Lung microvascular endothelial cell (primary cell): ENCODE results near the gene TFAP2D. TPM values are rescaled to one million over a fixed set of nuclear protein-coding genes. Genes with fewer than 3 reads are reported as not detected.

Experiments
- DNase-seq, 2 donors: peaks; one replicate each; pipeline versions ENCODE4 v3.0.0 to v3.0.0-alpha.2; 2010; ENCODE audit warnings: low read depth in 2 of 2
- total RNA-seq: library from RNA; depleted of rRNA; stranded (reverse); fragments of >200 nt; gene quantifications from 2 replicates; pipeline ENCODE4 v1.2.1, GENCODE V29; 2014

Gene TFAP2D
- total RNA-seq, 1 donor from 2014 or later, result not detected

- DNase-seq, result no peak
Observed at GRCh38 chr6:50818020-50818419, 104.7 kb downstream of the TFAP2D start.

DNA sequence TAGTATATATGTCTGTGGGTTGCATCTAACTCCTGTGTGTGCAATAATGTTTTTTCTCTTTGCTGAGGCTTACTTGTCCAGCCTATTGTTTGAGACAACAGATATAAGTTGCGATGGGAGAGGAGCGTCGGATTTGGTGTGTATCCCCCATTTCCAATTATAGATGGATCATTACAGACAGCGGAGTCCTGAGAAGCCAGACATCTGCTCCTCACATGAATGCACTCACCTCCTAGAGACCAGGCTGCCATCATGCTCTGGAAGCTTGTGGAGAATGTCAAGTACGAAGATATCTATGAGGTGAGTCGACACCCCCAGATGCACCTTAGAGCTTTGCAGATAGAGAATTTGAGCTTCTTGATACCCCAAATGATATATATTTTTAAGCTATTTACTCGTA lies 105.3 kb downstream of the TFAP2D start, which contains the start of gene TFAP2B:
Gene TFAP2B, plus strand, starts transcription at position 199 of the 400 bp plus-strand sequence. Its CDS starts 21 bp downstream, at position 220.
- no peak for DNase-seq

- DNase-seq, result peak; percentile 2 to 7
Observed at GRCh38 chr6:50819466-50819903, 106.2 kb downstream of the TFAP2D start.

- DNase-seq, result no peak
Observed at GRCh38 chr6:50819904-50820868, 106.9 kb downstream of the TFAP2D start.

DNA sequence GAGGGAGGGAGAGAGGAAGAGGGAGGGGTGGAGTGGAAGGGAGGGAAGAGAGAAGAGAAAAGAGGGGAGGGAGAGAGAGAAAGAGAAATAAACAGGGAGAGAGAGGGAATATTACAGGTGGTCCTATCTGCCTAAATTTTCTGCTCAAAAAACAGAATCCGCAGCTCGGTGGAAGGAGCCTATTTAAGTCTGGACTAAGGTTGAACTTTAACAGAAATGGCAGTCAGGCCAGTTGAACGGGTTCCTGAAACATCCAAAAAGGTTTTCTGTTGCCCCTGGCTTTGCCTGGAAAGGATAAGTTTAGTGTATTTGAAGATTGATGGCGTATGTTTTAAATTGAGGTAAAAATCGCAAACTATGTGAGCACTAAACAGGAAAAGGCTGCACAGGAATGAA lies 107.5 kb downstream of the TFAP2D start:
- no peak for DNase-seq

GRCh38 chr6:50821441-50822077 lies 108.2 kb downstream of the TFAP2D start:
- no peak for DNase-seq

GRCh38 chr6:50822078-50822476 lies 108.8 kb downstream of the TFAP2D start:
- DNase-seq, result no peak

Other genes starting within 250 kb of the TFAP2D start
- gene TFAP2B, start 105.3 kb downstream of the TFAP2D start, total RNA-seq, result not detected in 2 replicates